OCI-LY7 (cell line): ENCODE results near the gene NDUFS8. TPM values are rescaled to one million over a fixed set of nuclear protein-coding genes. Genes with fewer than 3 reads are reported as not detected.
A peak's percentile ranks its signal among the peaks of the same experiment; 100 is the strongest.

Experiments used
- BruUV-seq: library from RNA; stranded (reverse); fragments of 400-500 nt; replicated peaks from 2 replicates; lab custom pipeline; 2021; lab: Mats Ljungman, UMichigan
- CTCF ChIA-PET: fragments of 300-600 bp; sonication (Branson Sonifier 250); formaldehyde crosslinking; loops from one replicate; lab custom pipeline; 2022; ENCODE audit warnings: antibody characterized with exemption; ENCODE audit not compliant: unreplicated experiment; lab: Charles Lee
- POLR2A ChIA-PET: fragments of 300-600 bp; sonication (Branson Sonifier 250); formaldehyde crosslinking; loops from one replicate; lab custom pipeline; 2022; ENCODE audit warnings: antibody characterized with exemption; lab: Charles Lee
- DNase-seq: peaks from one replicate; pipeline ENCODE4 v3.0.0-alpha.2; 2015; ENCODE audit warnings: low spot score
- H2AFZ ChIP-seq: fragments of 200-600 bp; sonication (generic), shearing (Covaris generic); 2 replicates; pipeline ENCODE4 v1.6.1; 2014; ENCODE audit warnings: mild to moderate bottlenecking, antibody characterized with exemption, low read length, moderate library complexity
- H3K27ac ChIP-seq: fragments of 200-600 bp; sonication (generic); 2 replicates; pipeline ENCODE4 v1.5.1; 2014; ENCODE audit warnings: mixed run types, low read depth, mild to moderate bottlenecking, moderate library complexity, low read length, inconsistent platforms; ENCODE audit not compliant: poor library complexity, severe bottlenecking
- H3K36me3 ChIP-seq: fragments of 200-600 bp; sonication (generic); 2 replicates; pipeline ENCODE4 v1.6.1; 2014; ENCODE audit warnings: mild to moderate bottlenecking, antibody characterized with exemption, low read length, moderate library complexity, mixed read lengths; ENCODE audit not compliant: insufficient read depth
- H3K4me1 ChIP-seq: fragments of 200-600 bp; sonication (generic); 2 replicates; pipeline ENCODE4 v1.5.1; 2014; ENCODE audit warnings: mild to moderate bottlenecking, low read length; ENCODE audit not compliant: insufficient read depth, poor library complexity, severe bottlenecking
- H3K4me2 ChIP-seq: fragments of 200-600 bp; sonication (generic); 2 replicates; pipeline ENCODE4 v1.6.1; 2014; ENCODE audit warnings: mild to moderate bottlenecking, low read length
- H3K4me3 ChIP-seq: fragments of 200-600 bp; sonication (generic); 2 replicates; pipeline ENCODE4 v1.5.1; 2014; ENCODE audit warnings: mild to moderate bottlenecking, low read depth, low read length; ENCODE audit not compliant: poor library complexity, severe bottlenecking
- H3K79me2 ChIP-seq: fragments of 200-600 bp; sonication (generic); 2 replicates; pipeline ENCODE4 v1.6.1; 2016; ENCODE audit warnings: low read depth, mild to moderate bottlenecking, low read length, moderate library complexity, mixed read lengths; ENCODE audit not compliant: insufficient read depth
- H3K9me2 ChIP-seq: fragments of 200-600 bp; sonication (generic); 2 replicates; pipeline ENCODE4 v1.6.1; 2016; ENCODE audit warnings: mild to moderate bottlenecking, low read length, mixed read lengths; ENCODE audit not compliant: insufficient read depth
- H3K9me3 ChIP-seq: fragments of 200-600 bp; sonication (generic); 2 replicates; pipeline ENCODE4 v1.6.1; 2014; ENCODE audit warnings: mild to moderate bottlenecking, mixed run types, low read length, mixed read lengths
- H4K20me1 ChIP-seq: fragments of 200-600 bp; sonication (generic); 2 replicates; pipeline ENCODE4 v1.6.1; 2014; ENCODE audit warnings: mild to moderate bottlenecking, antibody characterized with exemption, low read length, moderate library complexity, mixed read lengths; ENCODE audit not compliant: insufficient read depth
- CTCF ChIP-seq: fragments of 200-600 bp; sonication (generic); conservative IDR thresholded peaks from 2 replicates; pipeline ENCODE4 v1.5.1; 2014; ENCODE audit warnings: mild to moderate bottlenecking, antibody characterized with exemption, low read length, moderate library complexity, mixed read lengths
- EZH2phosphoT487 ChIP-seq: fragments of 200-600 bp; sonication (generic); IDR thresholded peaks from 2 replicates; pipeline ENCODE4 v1.6.1; 2018; ENCODE audit warnings: low read depth, borderline replicate concordance, mild to moderate bottlenecking, mixed run types, antibody characterized with exemption, low read length, moderate library complexity, mixed read lengths
- intact Hi-C: fragments of 100-400 bp; cut with micrococcal nuclease; formaldehyde crosslinking; loops from one replicate; pipeline ENCODE4 v1.10.0; 2022; ENCODE audit not compliant: unreplicated experiment
- total RNA-seq, 2 experiments: library from RNA; depleted of rRNA in 1 of 2; stranded (reverse); fragments of >200 nt in 1 of 2; shearing (Covaris generic) in 1 of 2; gene quantifications; 2 replicates each; pipeline ENCODE4 v1.2.3, GENCODE V29; 2014 to 2022

The NDUFS8 gene
- total RNA-seq, 2 experiments from 2014 or later, result 126 to 173 TPM

GRCh38 chr11:68007498-68008380 is 22.7 kb upstream of the NDUFS8 start:
- POLR2A ChIA-PET, result interaction anchor here (0.5 kb wide), 1 partner anchor 1905 kb away, joined by 4 read pairs; no protein-coding TSS in a partner anchor
- no peaks in the 10 kb centered on the region for H3K36me3 ChIP-seq
- H3K4me2 ChIP-seq, result peak overlapping the region; percentile 43; the same call in 1 of the 2 replicates
- no peaks in the 10 kb centered on the region for H4K20me1 ChIP-seq
- no peaks in the 10 kb centered on the region for H3K79me2 ChIP-seq
- no TSS peak for BruUV-seq
- peaks cover 55% of the 10 kb centered on the region for H3K4me1 ChIP-seq
- no peak for DNase-seq
- H2AFZ ChIP-seq, result no peak overlapping the region
- TF ChIP-seq CTCF (no peak), EZH2phosphoT487 (no peak)
- H3K9me3 ChIP-seq, result no peaks in the 10 kb centered on the region
- CTCF ChIA-PET, result no interaction called here
- intact Hi-C loops, result loop anchor here (10.0 kb wide), 1 partner anchor 267 kb away; the partner anchor contains the start of gene C11orf24
- no peak overlapping the region for H3K27ac ChIP-seq
- H3K9me2 ChIP-seq, result no peaks in the 10 kb centered on the region
- H3K4me3 ChIP-seq, result no peak overlapping the region

- peak; percentile 65 for DNase-seq
- H3K4me2 ChIP-seq, result peak overlapping the region; percentile 43
- H3K4me1 ChIP-seq, result peaks cover 53% of the 10 kb centered on the region
- H3K36me3 ChIP-seq, result no peaks in the 10 kb centered on the region
- H3K4me3 ChIP-seq, result peak overlapping the region; percentile 18
- H3K27ac ChIP-seq, result peak overlapping the region; percentile 52
- POLR2A ChIA-PET, result interaction anchor here (1.1 kb wide), 1 partner anchor 12 kb away, joined by 4 read pairs; no protein-coding TSS in a partner anchor
- H3K9me3 ChIP-seq, result no peaks in the 10 kb centered on the region
- intact Hi-C loops, result loop anchor here (1.0 to 10.0 kb wide), 3 partner anchors 32 to 266 kb away; partner anchors contain the start of gene C11orf24
- peak overlapping the region; percentile 71; the same call in 1 of the 2 replicates for H2AFZ ChIP-seq
- BruUV-seq, result no TSS peak
- no peaks in the 10 kb centered on the region for H3K9me2 ChIP-seq
- CTCF ChIA-PET, result no interaction called here
- H4K20me1 ChIP-seq, result no peaks in the 10 kb centered on the region
- no peak for TF ChIP-seq CTCF
- TF ChIP-seq EZH2phosphoT487, result no peak
- no peaks in the 10 kb centered on the region for H3K79me2 ChIP-seq
Observed at GRCh38 chr11:68008381-68009337, 21.8 kb upstream of the NDUFS8 start.
